Breast epithelium (tissue), 3 donors: ENCODE measurements around the gene APEH.

Experiments
- POLR2A ChIP-seq: fragments of 450-650 bp; IDR thresholded peaks from one replicate; pipeline ENCODE4 v1.6.1; 2016; ENCODE audit warnings: antibody characterized with exemption, mild to moderate bottlenecking, moderate library complexity
- POLR2AphosphoS5 ChIP-seq, 3 donors: sonication (generic); formaldehyde crosslinking; IDR thresholded peaks; one replicate each; pipeline ENCODE4 v1.6.1; 2017; ENCODE audit warnings: antibody characterized with exemption in 3 of 3
- TF ChIP-seq, protein P1 (sequence below), 3 donors: fragments of 450-650 bp; IDR thresholded peaks; one replicate each; pipeline ENCODE4 v1.5.1; 2016 to 2017; ENCODE audit warnings: antibody characterized with exemption in 3 of 3, mild to moderate bottlenecking in 3 of 3, moderate library complexity in 3 of 3

- TF ChIP-seq, protein P1, sequence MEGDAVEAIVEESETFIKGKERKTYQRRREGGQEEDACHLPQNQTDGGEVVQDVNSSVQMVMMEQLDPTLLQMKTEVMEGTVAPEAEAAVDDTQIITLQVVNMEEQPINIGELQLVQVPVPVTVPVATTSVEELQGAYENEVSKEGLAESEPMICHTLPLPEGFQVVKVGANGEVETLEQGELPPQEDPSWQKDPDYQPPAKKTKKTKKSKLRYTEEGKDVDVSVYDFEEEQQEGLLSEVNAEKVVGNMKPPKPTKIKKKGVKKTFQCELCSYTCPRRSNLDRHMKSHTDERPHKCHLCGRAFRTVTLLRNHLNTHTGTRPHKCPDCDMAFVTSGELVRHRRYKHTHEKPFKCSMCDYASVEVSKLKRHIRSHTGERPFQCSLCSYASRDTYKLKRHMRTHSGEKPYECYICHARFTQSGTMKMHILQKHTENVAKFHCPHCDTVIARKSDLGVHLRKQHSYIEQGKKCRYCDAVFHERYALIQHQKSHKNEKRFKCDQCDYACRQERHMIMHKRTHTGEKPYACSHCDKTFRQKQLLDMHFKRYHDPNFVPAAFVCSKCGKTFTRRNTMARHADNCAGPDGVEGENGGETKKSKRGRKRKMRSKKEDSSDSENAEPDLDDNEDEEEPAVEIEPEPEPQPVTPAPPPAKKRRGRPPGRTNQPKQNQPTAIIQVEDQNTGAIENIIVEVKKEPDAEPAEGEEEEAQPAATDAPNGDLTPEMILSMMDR (IDR thresholded peaks at IDR 0.05): no peak
- TF ChIP-seq POLR2A (no peak), POLR2AphosphoS5 (IDR thresholded peaks at IDR 0.05) (no peak)
Observed at GRCh38 chr3:49647741-49648140, 26.4 kb upstream of the APEH start.
